GM10248 (cell line): ENCODE measurements around the gene SRRD.

Experiments used
- CTCF ChIA-PET: fragments of 300-600 bp; sonication (Branson Sonifier 250); formaldehyde crosslinking; extraction: SDS; loops from one replicate; lab custom pipeline; 2021; ENCODE audit warnings: antibody characterized with exemption; lab: Yijun Ruan, JAX
- POLR2A ChIA-PET: fragments of 350-650 bp; sonication (Branson Sonifier 250); formaldehyde crosslinking; extraction: SDS; loops from one replicate; lab custom pipeline; 2020; ENCODE audit warnings: antibody characterized with exemption; lab: Yijun Ruan, JAX
- DNase-seq: peaks from one replicate; pipeline ENCODE4 v3.0.0; 2012; ENCODE audit errors: extremely low spot score
- TF ChIP-seq, protein P1 (sequence below): IDR thresholded peaks from 2 replicates; pipeline ENCODE4 v1.5.1; 2012; ENCODE audit warnings: mild to moderate bottlenecking, low read depth; ENCODE audit errors: extremely low read depth, missing control alignments, control extremely low read depth

SRRD gene

DNA sequence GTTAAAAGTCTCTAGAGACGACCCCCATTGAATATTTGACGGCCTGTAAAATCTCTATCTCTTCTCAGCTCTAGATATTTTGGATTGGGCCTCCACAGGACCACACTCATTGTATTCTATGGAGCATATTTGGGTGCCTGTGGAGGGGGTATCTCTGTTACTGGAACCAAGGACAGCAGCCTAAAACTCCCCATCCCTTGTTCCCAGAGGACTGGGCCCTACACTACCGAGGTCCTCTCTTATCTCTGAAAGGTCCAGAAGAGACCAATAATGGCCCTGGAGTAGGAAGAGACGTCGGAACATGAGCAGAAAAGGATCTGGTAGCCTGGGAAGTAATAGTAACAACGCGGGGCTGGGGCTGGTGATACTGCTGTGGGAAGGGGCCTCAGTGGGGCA lies 636 bp upstream of the SRRD start:
- DNase-seq = no peak
- ChIA-PET POLR2A (interaction anchor here (0.6 kb wide), 1 partner anchor 128 kb away, joined by 3 read pairs; no protein-coding TSS in a partner anchor), CTCF (interaction anchor here (1.4 to 5.5 kb wide), 6 partner anchors 12 to 118 kb away, joined by 3 to 28 read pairs (median 4); no protein-coding TSS in a partner anchor)
- TF ChIP-seq, protein P1, sequence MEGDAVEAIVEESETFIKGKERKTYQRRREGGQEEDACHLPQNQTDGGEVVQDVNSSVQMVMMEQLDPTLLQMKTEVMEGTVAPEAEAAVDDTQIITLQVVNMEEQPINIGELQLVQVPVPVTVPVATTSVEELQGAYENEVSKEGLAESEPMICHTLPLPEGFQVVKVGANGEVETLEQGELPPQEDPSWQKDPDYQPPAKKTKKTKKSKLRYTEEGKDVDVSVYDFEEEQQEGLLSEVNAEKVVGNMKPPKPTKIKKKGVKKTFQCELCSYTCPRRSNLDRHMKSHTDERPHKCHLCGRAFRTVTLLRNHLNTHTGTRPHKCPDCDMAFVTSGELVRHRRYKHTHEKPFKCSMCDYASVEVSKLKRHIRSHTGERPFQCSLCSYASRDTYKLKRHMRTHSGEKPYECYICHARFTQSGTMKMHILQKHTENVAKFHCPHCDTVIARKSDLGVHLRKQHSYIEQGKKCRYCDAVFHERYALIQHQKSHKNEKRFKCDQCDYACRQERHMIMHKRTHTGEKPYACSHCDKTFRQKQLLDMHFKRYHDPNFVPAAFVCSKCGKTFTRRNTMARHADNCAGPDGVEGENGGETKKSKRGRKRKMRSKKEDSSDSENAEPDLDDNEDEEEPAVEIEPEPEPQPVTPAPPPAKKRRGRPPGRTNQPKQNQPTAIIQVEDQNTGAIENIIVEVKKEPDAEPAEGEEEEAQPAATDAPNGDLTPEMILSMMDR = no peak

DNA sequence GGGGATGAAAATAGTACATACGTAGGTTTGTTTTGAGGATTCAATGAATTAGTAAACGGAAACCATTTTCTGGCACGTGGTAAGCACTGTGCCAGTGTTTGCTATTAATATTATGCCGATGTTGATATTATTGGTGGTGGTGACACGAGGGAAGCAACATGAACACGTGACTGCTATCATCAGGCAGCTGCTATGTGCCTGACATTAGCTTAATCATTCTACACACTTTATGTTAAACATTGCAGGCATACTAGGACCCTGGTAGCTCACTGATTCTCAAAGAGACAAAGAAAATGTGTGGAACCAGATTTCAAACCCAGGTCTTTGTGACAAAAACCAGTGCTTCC lies 656 bp downstream of the SRRD start:
- CTCF ChIA-PET = interaction anchor here (0.9 to 5.5 kb wide), 8 partner anchors 9 to 183 kb away, joined by 3 to 28 read pairs (median 4); no protein-coding TSS in a partner anchor
- no peak for DNase-seq
- TF ChIP-seq, protein P1 = no peak
- POLR2A ChIA-PET = interaction anchor here (1.0 kb wide), 1 partner anchor 55 kb away, joined by 3 read pairs; no protein-coding TSS in a partner anchor

DNA sequence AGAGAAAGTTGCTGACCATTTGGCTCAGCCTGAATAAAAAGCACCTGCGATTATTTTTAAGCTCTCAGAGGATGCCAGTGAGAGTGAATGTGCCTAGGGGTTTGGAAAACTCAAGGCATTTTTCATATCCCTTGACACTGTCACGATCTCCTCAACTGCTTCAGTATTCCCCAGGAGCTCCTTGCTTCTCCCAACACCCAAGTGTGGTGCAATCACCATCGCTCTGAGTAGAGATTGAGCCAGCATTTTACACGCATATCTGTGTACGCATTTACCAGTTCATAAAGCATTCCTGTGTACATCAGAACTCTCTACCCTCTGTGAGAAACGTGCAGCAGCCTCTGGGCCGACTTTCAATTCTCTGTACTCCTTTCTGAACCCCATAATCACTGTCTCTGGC lies 1.3 kb downstream of the SRRD start:
- TF ChIP-seq, protein P1 = no peak
- no peak for DNase-seq
- CTCF ChIA-PET = interaction anchor here (1.0 to 5.5 kb wide), 4 partner anchors 8 to 182 kb away, joined by 3 to 28 read pairs (median 10); no protein-coding TSS in a partner anchor
- POLR2A ChIA-PET = no interaction called here

DNA sequence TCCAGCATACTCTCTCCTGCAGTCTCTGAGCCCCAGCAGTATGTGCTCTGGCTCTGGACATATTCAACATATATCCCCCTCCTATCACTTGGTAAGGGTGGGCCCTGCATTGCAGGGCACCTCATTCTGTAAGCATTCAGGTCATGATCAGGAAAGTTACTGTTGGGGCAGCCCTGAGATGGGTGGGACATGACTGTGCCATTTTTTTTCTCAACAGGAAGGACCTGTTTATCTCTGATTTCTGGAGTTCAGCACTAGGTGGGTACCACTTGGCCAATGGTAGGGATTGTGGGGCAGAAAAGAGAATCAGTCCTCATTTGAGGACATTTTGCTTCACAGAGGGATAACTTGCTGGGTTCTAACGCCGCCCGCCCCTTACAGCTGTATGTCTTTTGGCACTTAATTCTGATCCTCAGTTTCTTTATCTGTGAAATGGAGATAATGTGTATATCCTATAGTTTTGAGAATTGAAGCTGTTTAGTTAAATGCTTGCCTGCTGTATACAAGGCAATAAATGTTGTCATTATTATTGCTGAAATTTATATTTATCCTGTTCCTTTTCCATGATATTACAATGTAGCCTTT lies 2.2 kb downstream of the SRRD start:
- TF ChIP-seq, protein P1 = no peak
- ChIA-PET CTCF (interaction anchor here (1.5 kb wide), 1 partner anchor 17 kb away, joined by 4 read pairs; no protein-coding TSS in a partner anchor), POLR2A (no interaction called here)
- DNase-seq = no peak

DNA sequence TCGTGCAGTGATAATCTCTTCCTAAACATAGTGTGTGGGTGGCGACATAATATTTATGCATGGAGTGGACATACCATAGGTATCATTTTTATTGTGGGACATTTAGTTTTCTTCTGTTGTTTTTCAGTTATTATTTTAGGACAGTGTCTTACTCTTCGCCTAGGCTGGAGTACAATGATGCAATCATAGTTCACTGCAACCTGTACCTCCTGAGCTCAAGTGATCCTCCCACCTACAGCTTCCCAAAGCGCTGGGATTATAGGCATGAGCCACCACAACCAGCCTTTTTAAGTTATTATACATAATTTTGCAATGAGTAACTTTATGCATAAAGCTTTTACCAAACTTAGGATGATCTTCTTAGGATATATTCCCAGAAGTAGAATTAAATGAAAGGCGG lies 2.7 kb downstream of the SRRD start:
- TF ChIP-seq, protein P1 = no peak
- ChIA-PET POLR2A (no interaction called here), CTCF (interaction anchor here (1.5 kb wide), 1 partner anchor 17 kb away, joined by 4 read pairs; no protein-coding TSS in a partner anchor)
- no peak for DNase-seq

DNA sequence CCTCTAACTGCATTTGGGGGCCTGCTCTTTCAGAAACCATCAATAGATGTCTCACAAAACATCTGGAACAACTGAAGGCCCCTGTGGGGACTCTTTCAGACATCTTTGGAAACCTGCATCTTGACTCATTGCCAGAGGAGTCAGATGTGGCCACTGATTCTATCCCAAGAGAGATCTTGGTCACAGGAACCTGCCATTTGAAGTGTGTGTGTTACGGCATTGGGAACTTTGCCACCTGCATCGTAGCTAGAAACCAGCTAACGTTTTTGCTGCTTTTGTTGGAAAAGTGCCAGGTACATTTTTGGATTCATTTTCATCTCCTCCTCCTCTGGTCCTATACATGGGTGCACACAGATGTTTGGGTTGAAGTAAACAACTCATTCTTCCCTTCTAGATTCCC lies 4.3 kb downstream of the SRRD start:
- ChIA-PET CTCF (interaction anchor here (0.7 to 1.3 kb wide), 2 partner anchors 9 to 15 kb away, joined by 3 to 4 read pairs; no protein-coding TSS in a partner anchor), POLR2A (no interaction called here)
- TF ChIP-seq, protein P1 = no peak
- no peak for DNase-seq
